HG02571 (cell line): ENCODE results near the gene KNDC1.

Experiments
- ATAC-seq: cut with Tn5 transposase; IDR thresholded peaks from one replicate; pipeline ENCODE4 v1.9.1; 2021; ENCODE audit warnings: mild to moderate bottlenecking, moderate library complexity; ENCODE audit not compliant: unreplicated experiment

KNDC1 gene

DNA sequence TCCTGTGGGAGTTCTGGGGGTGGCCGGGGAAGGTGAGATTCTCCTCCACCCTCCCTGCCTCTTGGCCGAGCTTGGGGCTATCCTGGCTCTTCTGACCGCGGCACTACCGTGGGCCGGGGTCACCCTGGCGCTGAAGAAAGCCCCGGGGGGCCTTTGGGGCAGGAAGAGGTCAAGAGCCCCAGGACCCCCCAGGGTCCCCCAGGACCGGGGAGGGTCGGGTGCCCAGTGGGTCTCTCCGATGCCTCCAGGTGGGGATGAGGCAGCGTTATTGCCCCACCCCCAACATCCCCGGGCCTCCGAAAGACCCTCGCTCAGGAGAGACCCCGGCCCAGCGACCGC lies 439 bp upstream of the KNDC1 start:
- no peak for ATAC-seq

DNA sequence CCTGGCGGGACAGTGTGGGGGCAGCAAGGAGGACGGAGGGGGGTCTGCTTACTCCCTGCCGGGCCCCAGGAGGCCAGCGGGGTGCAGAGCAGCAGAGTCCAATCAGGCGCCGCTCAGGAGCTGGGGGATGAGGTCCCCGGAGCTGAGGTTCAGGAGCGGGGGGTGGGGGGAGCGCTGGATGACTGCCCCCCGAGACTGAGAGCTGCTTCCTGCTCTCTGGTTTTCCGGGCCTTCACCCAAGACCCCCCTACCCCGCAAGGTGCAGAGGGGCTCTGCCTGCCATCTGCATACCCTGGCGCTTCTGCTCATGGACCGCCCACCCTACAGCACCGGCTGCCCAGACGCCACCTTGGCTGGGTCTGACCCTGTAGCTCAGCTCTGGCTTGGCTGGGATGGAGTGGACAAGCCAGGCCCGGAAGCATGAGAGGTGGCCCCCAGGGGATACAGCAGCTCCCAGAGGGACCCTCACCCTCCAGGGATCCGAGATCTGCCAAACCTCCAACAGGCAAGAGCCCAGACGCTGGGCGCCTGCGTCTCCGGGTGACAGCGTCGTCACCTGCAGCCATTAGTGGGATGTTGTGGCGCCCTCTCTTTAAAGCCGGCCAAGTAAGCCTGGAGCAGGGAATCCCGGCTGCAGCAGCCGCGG lies 930 bp downstream of the KNDC1 start:
- no peak for ATAC-seq

DNA sequence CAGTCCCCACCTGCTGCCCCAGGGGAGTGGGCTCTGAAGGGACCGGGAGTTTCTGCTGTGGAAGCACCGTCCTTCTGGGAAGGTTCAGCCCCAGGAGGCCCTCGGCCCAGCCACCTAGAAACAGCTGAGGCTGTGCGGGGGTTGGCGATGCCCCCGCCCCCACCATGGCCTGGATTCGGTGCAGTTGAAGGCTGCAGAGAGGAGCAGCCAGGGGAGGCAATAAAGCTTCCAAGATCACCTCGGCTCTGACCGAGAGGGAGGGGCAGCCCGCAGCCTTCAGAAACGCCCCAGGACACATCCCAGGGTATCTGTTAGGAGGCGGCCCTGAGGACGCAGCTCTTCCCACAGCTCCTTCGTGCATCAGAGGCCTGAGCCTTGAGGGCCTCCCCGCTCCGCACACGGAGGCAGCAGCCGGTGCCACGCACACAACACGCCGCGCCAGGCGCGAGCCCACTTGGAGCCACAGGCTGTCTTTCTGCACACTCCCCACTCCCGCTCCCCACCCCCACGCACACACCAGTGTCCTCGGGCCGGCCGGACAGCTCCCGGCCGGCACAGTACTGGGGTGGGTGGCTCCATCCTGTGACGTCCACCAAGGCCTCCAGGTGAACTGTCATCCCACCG lies 1.6 kb downstream of the KNDC1 start:
- no peak for ATAC-seq

DNA sequence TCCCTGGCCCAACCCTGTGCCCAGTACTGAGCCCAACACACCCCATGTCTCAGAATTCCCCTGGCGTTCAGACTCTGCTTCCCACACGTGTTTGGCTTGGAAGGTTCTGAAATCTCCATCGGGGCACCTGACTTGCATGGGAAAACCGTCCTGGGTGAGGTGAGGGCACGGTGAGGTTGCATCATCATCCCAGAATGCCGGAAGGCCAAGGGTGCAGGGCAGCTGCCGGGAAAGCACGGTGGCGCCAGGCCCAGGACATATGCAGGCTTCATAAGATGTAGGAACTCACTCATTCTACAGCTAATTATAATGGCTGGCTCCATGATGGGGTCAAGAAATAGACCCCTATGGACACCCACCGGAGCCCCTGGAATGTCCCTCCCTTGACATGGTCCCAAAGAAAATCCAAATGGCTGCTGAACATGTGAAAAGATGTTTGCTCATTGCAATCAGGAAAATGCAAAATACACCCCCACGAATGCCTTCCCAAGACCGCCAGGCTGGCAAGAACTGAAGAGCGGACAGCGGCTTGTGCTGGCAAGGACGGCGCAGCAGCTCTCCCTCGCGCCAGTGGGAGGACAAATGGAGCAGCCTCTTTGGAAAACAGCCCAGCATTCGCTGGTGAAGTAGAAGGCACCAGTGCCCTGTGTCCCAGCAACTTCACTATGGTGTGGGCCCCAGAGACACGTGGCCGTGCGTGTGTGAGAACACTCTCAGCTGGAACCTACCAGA lies 2.3 kb downstream of the KNDC1 start:
- no peak for ATAC-seq

DNA sequence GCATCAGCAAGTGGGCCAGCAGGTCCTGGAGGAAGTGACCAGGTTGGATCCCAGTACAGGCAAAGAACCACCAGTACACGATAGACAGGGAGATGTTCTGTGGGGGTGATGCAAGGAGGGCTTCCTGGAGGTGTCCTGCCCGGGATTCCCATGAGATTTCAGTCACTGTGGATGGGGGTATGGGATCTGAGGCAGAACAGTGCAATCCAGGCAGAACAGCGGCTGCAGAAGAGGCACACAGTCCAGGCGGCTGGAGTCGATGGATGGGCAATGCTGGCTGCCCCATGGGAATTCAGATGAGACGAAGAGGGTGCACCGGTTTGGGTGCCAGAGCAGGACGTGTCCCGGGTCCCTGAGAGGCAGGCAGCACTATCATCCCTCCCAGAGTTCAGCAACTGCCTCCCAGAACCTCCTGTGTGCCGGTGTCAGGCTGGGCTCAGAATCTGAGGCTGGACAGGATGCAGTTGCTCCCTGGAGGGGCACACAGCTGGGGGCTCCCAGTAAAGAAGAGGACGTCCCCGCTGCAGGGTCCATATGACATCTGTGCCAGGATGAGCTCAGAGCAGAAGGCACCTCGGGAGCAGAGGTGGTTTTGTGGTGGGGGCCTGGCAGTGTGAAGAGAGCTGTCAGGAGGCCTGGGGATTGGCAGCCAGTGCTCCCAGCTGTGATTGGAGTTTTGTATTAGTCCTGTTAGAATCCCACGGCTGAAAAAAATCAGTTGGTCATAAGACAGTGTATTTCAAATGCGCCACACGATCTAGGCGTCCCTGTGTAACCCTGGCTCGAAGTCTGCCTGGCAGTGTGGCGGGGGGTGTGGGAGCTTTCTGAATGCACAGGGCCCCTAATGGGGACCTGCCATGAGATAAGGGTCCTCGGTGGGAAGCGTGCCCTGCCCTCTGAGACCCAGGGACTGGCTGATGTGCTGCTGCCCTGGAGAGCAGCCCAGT lies 3.2 kb downstream of the KNDC1 start:
- ATAC-seq, result no peak

DNA sequence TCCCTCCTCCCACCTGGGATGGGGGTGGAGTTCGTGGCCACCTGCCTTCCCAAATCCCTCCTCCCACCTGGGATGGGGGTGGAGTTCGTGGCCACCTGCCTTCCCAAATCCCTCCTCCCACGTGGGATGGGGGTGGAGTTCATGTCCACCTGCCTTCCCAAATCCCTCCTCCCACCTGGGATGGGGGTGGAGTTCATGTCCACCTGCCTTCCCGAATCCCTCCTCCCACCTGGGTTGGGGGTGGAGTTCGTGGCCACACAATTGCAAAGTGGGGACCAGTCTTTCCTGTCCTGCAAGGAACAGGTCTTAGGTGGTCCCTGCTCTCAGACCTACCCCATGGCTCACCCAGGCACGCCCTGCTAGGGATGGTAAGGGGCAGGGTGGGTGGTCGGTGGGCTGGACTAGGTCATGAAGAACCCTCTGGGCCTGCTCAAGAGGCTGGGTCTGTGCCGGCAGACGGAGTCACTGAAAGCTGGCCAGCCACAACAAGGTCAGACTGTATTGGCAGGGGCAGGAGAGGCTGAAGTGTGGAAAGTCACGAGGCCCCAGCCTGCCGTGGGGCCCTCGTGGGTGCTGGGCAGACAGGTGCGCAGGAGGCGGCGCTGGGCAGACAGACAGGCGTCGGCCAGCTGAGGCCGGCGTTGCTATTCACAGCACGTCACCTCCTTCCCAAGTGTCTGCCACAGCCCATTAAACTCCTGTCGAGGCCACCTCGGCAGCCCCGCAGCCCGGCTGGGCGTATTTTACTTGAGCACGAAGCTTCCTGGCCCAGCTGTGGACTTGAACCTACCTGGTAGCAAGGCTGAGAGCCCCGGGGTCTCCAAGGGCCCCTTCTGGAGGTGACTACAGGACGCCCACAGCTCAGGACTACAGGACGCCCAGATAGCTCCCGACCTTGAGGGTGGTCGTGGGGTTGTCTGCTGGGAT lies 4.1 kb downstream of the KNDC1 start:
- ATAC-seq, result no peak

DNA sequence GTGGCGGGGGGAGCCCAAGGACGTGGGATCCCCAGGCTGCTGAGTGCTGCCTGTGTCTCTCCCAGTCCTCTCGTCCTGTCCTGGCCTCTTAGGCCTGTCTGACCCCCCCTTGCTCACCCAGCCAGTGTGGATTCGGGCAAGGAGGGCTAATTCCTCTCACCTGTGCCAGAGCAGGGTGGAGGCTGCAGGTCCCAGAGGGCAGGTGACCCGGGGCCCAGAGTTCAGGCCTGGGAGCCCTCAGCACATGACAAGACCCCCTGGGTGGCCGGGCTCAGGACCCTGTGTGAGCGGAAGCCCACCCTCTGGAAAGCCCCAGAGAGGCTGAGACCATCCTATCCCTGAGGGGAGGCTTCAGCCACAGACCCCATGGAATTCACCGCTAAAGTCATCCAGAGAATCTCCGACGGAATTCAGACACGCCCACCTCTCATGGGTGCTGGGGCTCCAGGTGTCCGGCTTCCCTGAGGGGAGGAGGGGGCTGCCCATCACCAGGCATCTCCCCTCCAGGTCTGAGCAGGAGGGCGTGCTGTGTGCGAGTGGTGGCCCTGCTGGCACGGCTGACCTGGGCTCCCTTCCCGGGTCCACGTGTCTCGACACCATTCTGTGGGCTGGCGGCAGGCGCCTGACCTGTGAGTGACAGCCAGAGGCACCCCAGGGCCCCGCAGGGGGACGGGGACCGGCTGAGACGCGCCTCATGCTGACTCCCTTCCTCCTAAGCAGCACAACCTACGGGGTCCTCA lies 5.0 kb downstream of the KNDC1 start:
- ATAC-seq, result no peak

DNA sequence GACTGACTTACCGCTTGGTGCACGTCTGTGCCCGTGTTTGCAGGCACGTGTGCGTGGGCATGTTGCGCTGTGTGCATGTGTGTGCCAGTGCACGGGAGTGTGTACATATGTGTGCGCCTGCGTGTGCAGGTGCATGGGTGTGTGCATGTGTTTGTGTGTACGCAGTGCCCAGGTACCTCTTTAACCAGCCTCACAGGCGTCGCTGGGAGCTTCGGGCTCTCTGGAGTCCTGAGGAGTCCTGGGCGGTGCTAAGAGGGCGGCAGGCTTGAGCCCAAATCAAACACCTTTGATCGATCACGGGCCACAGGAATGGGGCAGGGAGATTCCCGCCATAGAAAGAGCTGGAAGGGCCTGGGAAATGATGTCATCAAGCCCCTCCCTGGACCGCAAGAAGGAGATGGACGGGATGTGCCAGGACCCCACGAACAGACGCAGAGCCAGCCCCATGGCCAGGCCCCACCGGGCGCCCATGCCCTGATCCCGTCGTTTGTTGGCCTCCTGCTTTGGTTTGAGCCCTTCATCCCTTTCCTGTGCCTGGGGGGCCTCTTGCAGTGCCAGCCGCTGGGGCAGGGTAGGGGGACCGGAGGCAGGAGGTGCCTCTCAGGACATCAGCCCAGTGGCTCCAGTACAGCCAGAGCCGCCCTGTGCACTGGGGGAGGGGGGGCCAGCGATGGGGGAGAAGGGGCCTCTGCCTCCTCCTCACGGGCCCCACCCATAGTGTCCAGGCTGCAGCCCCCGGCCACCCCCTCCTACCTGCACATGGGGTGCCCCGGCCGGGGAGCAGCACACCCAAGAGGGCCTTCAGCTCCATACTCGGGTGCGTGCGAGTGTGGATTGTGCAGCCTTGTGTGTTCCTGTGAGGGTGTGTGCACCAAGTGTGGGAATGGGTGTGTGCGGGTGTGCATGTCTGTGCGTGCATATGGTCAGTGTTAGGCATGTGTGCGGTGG lies 5.8 kb downstream of the KNDC1 start:
- no peak for ATAC-seq

DNA sequence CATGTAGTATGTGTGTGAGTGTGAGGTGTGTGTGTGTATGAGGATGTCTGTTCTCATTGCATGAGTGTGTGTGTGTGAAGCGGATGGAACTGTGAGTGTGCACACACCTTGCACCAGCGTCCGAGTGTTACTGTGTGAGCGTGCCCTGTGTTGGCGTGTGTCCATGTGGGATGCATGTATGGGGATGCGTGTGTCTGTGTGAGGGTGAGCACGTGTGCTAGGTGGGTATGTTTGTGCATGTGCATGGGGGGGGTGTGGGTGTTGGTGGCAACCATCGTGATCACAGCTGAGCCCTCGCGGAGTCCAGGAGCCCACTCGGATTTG lies 6.4 kb downstream of the KNDC1 start:
- ATAC-seq, result no peak

DNA sequence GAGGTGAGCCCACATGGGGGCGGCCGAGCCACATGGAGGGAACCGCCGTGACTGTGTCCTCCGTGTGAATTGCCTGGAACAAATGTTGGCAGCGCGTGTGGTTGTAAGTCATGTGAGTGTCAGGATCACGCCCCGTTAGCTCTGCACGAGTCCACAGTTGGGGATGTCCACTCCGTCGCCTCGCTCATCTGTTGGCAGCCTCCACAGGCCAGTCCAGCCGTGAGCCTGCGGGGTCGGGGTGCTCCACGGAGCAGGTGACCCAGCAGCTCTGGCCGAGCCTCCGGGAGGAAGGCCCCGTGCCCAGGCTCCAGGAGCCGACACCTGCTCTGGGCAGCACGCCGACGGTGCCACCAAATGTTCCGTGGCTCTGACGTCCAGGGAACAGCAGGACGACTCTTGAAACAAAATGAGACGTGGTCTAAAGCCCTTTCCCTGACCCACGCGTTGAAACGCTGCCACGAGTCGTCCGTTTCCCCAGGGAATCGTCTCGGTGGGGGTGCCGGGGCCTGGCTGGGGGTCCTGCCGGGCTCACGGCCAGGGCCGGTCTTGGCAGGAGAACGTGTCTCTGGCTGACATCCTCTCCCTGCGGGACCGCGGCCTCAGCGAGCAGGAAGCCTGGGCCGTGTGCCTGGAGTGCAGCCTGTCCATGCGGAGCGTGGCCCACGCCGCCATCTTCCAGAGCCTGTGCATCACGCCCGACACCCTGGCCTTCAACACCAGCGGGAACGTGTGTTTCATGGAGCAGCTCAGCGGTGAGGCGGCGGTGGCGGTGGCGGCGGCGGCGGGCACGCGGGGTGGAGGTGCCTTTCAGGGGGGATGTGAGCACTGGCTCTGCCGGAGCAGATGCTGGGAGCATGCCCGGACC lies 7.0 kb downstream of the KNDC1 start:
- no peak for ATAC-seq

DNA sequence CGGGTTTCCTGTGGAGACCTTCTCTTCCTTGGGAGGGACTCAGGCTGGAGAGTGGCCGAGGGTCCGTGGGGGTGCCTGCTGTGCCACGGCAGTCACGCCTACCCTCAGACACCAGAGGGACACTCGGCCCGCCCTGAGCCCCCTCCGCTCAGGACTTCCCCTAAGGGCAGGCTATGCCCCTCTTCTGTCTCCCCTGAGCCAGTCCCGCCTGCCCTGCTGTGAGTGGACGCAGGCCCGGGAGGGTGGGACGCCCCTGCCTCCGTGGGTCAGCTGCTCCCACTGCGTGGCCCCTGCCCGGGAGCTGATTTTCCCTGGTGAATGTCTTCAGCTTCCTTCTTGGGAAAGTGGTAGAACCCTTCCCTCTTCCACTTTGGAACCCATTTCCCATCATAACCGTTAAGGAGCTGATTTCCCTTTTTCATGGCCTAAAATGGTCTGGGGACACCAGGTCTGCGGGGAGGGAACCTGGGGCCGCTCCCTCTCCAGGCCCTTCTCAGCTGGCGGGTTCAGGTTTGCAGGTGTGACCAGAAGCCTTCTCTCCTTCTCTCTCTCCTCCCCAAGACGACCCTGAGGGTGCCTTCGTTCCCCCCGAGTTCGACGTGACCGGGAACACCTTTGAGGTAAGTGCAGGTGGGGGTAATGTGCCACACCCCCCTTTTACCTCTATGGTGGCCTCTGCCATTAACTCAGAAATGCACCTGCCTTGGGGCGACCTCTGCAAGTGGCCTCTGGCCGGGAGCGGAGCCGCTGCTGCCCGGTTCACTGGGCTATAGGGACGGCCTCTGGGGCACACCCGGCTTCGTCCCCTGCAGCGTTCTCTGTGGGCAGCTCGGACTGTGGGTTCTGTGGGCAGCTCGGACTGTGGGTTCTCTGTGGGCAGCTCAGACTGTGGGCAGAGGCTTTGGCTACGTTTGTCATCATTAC lies 7.9 kb downstream of the KNDC1 start:
- ATAC-seq, result no peak

DNA sequence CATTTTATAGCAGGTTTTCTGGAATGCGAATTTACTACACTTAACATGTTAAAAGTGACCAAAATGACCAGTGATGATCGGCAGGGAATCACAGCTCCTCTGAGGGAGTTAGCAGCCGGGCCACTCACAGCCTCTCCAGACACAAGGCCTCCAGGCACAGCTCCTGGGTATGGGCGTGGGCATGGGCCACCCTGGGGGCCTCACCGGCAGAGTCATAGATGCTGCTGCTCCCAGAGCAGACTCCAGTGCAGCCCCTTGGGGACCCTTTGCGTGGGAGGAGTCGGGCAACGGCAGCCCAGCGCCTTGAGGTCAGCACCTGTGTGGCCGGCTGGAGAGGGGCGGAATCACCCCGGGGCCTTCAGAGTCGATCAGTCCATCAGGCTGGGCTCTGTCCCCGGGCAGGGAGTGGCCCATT lies 8.6 kb downstream of the KNDC1 start:
- no peak for ATAC-seq

DNA sequence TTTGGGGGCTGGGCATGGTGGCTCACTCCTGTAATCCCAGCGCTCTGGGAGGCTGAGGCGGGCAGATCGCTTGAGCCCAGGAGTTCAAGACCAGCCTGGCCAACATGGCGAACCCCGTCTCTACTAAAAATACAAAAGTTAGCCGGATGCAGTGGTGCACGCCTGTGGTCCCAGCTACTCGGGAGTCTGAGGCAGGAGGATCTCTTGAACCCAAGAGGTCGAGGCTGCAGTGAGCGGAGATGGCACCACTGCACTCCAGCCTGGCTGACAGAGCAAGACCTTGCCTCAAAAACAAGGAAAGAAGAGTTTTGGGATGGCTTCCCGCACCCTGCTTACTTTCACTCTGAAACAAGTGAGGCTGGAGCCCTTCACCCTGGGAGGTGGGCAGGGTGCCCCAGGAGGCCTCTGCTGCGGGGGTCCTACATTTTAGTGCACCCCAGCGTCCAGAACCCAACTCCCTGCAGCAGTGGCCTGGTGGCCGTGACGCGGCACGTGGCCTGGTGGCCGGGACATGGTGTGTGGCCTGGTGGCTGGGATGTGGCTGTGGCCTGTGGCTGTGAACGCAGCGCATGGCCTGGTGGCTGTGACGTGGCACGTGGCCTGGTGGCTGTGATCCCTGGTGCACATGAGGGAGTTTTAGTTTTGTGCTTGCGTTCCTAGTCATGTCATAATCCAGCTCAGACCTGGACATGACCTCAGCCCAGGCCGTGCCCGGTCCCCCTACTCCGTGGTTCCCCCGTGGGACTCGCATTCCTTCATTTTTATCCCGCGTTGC lies 9.3 kb downstream of the KNDC1 start:
- ATAC-seq, result no peak

DNA sequence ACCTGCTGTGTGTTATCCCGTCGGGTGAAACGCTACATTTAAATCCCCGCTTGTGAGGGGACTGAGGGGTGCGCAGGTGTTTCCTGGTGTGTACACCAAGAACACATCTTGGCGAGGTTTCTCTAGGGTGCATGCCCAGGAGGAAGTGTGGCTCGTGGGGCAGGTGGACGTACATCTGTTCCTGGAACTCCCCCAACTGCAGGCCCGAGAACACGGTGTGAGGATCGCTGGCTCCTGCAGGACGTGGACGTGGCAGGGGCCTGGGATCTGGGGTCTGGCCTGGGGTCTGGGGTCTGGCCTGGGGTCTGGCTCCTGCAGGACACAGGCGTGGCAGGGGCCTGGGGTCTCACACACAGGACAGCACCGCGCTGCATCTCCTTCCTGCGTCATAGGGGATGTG lies 10.1 kb downstream of the KNDC1 start:
- no peak for ATAC-seq

DNA sequence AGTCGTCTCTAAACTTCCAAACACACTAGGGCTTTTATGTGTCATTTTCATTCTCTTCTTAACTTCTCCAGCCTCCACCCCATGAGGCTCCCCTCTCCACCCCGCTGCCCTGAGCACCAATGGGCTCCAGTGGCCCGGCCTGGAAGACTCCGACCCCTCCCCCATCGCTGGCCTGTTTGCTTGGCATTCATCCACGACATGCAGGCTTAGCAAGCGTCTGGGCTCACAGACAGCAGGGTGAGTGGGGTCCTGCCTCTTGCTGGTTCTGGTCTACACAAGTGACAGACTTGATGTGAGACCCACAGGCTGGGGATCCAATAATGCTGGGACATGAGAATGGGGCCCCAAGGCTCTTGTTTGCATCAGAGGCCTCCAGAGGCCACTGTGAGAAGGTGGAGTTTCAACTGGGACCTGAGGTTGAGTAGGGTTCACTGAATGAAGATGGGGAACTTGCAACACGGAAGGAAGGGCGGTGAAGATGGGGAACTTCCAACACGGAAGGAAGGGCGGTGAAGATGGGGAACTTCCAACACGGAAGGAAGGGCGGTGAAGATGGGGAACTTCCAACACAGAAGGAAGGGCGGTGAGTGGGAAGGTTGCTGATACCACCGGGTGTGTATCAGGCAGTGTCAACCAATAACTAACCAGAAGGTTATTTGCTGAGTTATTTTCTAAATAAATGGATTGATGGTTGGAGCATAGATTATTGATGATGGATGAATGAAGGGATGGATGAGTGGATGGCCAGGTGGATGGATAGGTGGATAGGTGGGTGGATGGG lies 14.0 kb downstream of the KNDC1 start:
- ATAC-seq, result no peak
